HCT116 (cell line): ENCODE measurements around the gene UBAC2.

Experiments used
- EZH2 ChIP-seq: fragments of 200-600 bp; sonication (generic); IDR thresholded peaks from 2 replicates; pipeline ENCODE4 v1.6.1; 2017; ENCODE audit warnings: antibody characterized with exemption, mixed run types
- EZH2phosphoT487 ChIP-seq: fragments of 200-600 bp; IDR thresholded peaks from 2 replicates; pipeline ENCODE4 v1.6.1; 2018; ENCODE audit warnings: antibody characterized with exemption, borderline replicate concordance
- POLR2A ChIP-seq: IDR thresholded peaks from 2 replicates; pipeline ENCODE4 v1.7.0; 2011; ENCODE audit warnings: borderline replicate concordance; ENCODE audit not compliant: insufficient read depth, insufficient read length; ENCODE audit errors: extremely low read depth
- POLR2AphosphoS5 ChIP-seq: IDR thresholded peaks from 2 replicates; pipeline ENCODE4 v1.6.1; 2011; ENCODE audit warnings: mild to moderate bottlenecking, low read depth, low read length, moderate library complexity
- RAD21 ChIP-seq: IDR thresholded peaks from 2 replicates; pipeline ENCODE4 v1.6.1; 2012; ENCODE audit warnings: low read depth, mild to moderate bottlenecking
- SP1 ChIP-seq: IDR thresholded peaks from 2 replicates; pipeline ENCODE4 v1.6.1; 2012; ENCODE audit warnings: low read depth
- YY1 ChIP-seq: IDR thresholded peaks from 2 replicates; pipeline ENCODE4 v1.6.1; 2011; ENCODE audit warnings: low read length, low read depth, moderate library complexity, mild to moderate bottlenecking; ENCODE audit not compliant: insufficient replicate concordance; ENCODE audit errors: extremely low read depth
- ZFX ChIP-seq: fragments of 450-650 bp; IDR thresholded peaks from 2 replicates; pipeline ENCODE4 v1.6.1; 2017
- ZNF274 ChIP-seq: fragments of 200-500 bp; sonication (Bioruptor generic); IDR thresholded peaks from 2 replicates; pipeline ENCODE4 v1.6.1; 2014; ENCODE audit warnings: mild to moderate bottlenecking, low read depth, low read length, inconsistent platforms
- TF ChIP-seq, protein P1 (sequence below), 3 experiments: fragments of 200-600 bp in 1 of 3; sonication (generic) in 1 of 3; IDR thresholded peaks in 2 of 3; conservative IDR thresholded peaks in 1 of 3; 2 replicates each; pipeline ENCODE4 v1.5.1; 2012 to 2017; ENCODE audit warnings: low read depth in 2 of 3, low read length in 2 of 3, antibody characterized with exemption in 1 of 3, borderline replicate concordance in 1 of 3, control low read depth in 1 of 3, mild to moderate bottlenecking in 1 of 3, mixed read lengths in 1 of 3, mixed run types in 1 of 3, moderate library complexity in 1 of 3; ENCODE audit not compliant: insufficient read depth in 1 of 3
- TF ChIP-seq, protein P2 (sequence below): IDR thresholded peaks from 2 replicates; pipeline ENCODE4 v1.6.1; 2012; ENCODE audit warnings: low read depth
- TF ChIP-seq, protein P3 (sequence below): IDR thresholded peaks from 2 replicates; pipeline ENCODE4 v1.6.1; 2012
- TF ChIP-seq, protein P4 (sequence below): IDR thresholded peaks from 2 replicates; pipeline ENCODE4 v1.6.1; 2012

DNA sequence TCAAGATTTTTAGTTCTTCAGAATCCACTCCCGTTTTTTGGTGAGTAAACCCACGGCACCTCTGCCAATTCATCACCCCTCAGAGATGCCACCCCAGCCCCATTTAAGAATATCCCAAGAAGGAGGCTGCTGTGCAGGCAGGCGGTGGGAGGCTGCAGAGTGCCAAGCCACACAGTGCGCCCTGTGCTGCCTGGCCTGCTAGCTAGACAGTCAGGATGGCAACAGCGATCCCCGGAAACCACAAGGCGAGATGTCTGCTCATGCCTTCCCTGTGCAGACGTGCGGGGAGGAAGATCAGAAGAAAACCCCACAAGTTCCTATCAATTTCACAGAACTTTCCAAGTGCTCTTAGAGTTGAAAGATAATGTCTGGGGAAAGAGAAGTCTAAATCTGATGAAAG lies 171.3 kb downstream of the UBAC2 start:
- TF ChIP-seq, protein P1, sequence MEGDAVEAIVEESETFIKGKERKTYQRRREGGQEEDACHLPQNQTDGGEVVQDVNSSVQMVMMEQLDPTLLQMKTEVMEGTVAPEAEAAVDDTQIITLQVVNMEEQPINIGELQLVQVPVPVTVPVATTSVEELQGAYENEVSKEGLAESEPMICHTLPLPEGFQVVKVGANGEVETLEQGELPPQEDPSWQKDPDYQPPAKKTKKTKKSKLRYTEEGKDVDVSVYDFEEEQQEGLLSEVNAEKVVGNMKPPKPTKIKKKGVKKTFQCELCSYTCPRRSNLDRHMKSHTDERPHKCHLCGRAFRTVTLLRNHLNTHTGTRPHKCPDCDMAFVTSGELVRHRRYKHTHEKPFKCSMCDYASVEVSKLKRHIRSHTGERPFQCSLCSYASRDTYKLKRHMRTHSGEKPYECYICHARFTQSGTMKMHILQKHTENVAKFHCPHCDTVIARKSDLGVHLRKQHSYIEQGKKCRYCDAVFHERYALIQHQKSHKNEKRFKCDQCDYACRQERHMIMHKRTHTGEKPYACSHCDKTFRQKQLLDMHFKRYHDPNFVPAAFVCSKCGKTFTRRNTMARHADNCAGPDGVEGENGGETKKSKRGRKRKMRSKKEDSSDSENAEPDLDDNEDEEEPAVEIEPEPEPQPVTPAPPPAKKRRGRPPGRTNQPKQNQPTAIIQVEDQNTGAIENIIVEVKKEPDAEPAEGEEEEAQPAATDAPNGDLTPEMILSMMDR (IDR thresholded peaks at IDR 0.05 in 2 of 3, conservative IDR thresholded peaks at IDR 0.05 in 1 of 3; ENCODE audit: borderline replicate concordance in 1 of 3, insufficient read depth in 1 of 3, low read depth in 2 of 3, low read length in 2 of 3): no peak
- no peak for TF ChIP-seq POLR2A
- no peak for TF ChIP-seq EZH2
- no peak for TF ChIP-seq RAD21
- no peak for TF ChIP-seq ZFX
- TF ChIP-seq POLR2AphosphoS5: no peak
- TF ChIP-seq, protein P2, sequence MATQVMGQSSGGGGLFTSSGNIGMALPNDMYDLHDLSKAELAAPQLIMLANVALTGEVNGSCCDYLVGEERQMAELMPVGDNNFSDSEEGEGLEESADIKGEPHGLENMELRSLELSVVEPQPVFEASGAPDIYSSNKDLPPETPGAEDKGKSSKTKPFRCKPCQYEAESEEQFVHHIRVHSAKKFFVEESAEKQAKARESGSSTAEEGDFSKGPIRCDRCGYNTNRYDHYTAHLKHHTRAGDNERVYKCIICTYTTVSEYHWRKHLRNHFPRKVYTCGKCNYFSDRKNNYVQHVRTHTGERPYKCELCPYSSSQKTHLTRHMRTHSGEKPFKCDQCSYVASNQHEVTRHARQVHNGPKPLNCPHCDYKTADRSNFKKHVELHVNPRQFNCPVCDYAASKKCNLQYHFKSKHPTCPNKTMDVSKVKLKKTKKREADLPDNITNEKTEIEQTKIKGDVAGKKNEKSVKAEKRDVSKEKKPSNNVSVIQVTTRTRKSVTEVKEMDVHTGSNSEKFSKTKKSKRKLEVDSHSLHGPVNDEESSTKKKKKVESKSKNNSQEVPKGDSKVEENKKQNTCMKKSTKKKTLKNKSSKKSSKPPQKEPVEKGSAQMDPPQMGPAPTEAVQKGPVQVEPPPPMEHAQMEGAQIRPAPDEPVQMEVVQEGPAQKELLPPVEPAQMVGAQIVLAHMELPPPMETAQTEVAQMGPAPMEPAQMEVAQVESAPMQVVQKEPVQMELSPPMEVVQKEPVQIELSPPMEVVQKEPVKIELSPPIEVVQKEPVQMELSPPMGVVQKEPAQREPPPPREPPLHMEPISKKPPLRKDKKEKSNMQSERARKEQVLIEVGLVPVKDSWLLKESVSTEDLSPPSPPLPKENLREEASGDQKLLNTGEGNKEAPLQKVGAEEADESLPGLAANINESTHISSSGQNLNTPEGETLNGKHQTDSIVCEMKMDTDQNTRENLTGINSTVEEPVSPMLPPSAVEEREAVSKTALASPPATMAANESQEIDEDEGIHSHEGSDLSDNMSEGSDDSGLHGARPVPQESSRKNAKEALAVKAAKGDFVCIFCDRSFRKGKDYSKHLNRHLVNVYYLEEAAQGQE: no peak
- no peak for TF ChIP-seq YY1
- TF ChIP-seq, protein P3, sequence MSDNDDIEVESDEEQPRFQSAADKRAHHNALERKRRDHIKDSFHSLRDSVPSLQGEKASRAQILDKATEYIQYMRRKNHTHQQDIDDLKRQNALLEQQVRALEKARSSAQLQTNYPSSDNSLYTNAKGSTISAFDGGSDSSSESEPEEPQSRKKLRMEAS: no peak
- TF ChIP-seq, protein P4, sequence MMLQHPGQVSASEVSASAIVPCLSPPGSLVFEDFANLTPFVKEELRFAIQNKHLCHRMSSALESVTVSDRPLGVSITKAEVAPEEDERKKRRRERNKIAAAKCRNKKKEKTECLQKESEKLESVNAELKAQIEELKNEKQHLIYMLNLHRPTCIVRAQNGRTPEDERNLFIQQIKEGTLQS: no peak
- TF ChIP-seq SP1: no peak
- TF ChIP-seq ZNF274: no peak
- no peak for TF ChIP-seq EZH2phosphoT487
